CD14-positive monocyte (primary cell): ENCODE measurements around the gene BTBD10. TPM values are rescaled to one million over a fixed set of nuclear protein-coding genes. Genes with fewer than 3 reads are reported as not detected.

Experiments used
- DNase-seq, 3 donors: peaks; one replicate each; pipeline ENCODE4 v3.0.0-alpha.2; 2011 to 2022
- H2AFZ ChIP-seq: 2 replicates; pipeline ENCODE4 v1.6.0; 2012; ENCODE audit warnings: mild to moderate bottlenecking, low read depth, low read length, inconsistent platforms; ENCODE audit not compliant: insufficient read depth, poor library complexity, severe bottlenecking
- H3K27ac ChIP-seq, 2 donors: 1 replicate in 1 of 2; 2 replicates in 1 of 2; pipeline ENCODE4 v1.5.1; 2012 to 2013; ENCODE audit warnings: low read length in 2 of 2, control low read depth in 1 of 2, inconsistent platforms in 1 of 2, low read depth in 1 of 2, mild to moderate bottlenecking in 1 of 2
- H3K27me3 ChIP-seq, 2 donors: one replicate each; pipeline versions ENCODE4 v1.6.0 to v1.6.1; 2011 to 2013; ENCODE audit warnings: low read length in 2 of 2; ENCODE audit not compliant: control insufficient read depth in 2 of 2, insufficient read depth in 2 of 2
- H3K36me3 ChIP-seq, 2 donors: replicated peaks in 1 of 2; 1 replicate in 1 of 2; 2 replicates in 1 of 2; pipeline versions ENCODE4 v1.5.1 to v1.6.1; 2012 to 2013; ENCODE audit warnings: low read length in 2 of 2, control low read depth in 1 of 2, inconsistent platforms in 1 of 2, mild to moderate bottlenecking in 1 of 2; ENCODE audit not compliant: insufficient read depth in 2 of 2, control insufficient read depth in 1 of 2
- H3K4me1 ChIP-seq, 2 donors: 1 replicate in 1 of 2; 2 replicates in 1 of 2; pipeline versions ENCODE4 v1.5.1 to v1.6.1; 2012 to 2013; ENCODE audit warnings: low read length in 2 of 2, control low read depth in 1 of 2, inconsistent platforms in 1 of 2, mild to moderate bottlenecking in 1 of 2, moderate library complexity in 1 of 2; ENCODE audit not compliant: insufficient read depth in 2 of 2, control insufficient read depth in 1 of 2
- H3K4me2 ChIP-seq: replicated peaks from 2 replicates; pipeline ENCODE3; 2012; ENCODE audit warnings: low read length, moderate library complexity, mild to moderate bottlenecking; ENCODE audit not compliant: poor library complexity, severe bottlenecking; ENCODE audit errors: extremely low read depth
- H3K4me3 ChIP-seq, 3 experiments: fragments of 200-600 bp in 1 of 3; sonication (generic) in 1 of 3; replicated peaks in 1 of 3; 1 replicate in 2 of 3; 2 replicates in 1 of 3; pipeline ENCODE4 v1.5.1; 2011 to 2013; ENCODE audit warnings: low read length in 3 of 3, mild to moderate bottlenecking in 3 of 3, control low read depth in 2 of 3, low read depth in 2 of 3, inconsistent platforms in 1 of 3, moderate library complexity in 1 of 3
- H3K79me2 ChIP-seq: 2 replicates; pipeline ENCODE4 v1.6.0; 2012; ENCODE audit warnings: mild to moderate bottlenecking, control low read depth, inconsistent platforms, low read length, moderate library complexity; ENCODE audit not compliant: insufficient read depth
- H3K9ac ChIP-seq: 2 replicates; pipeline ENCODE4 v1.6.0; 2017; ENCODE audit warnings: low read length, mild to moderate bottlenecking; ENCODE audit not compliant: insufficient read depth, poor library complexity, severe bottlenecking
- H3K9me3 ChIP-seq, 2 donors: replicated peaks in 1 of 2; 1 replicate in 1 of 2; 2 replicates in 1 of 2; pipeline versions ENCODE4 v1.5.1 to v1.6.1; 2012 to 2013; ENCODE audit warnings: low read length in 2 of 2, control low read depth in 1 of 2; ENCODE audit not compliant: control insufficient read depth in 1 of 2, insufficient read depth in 1 of 2
- H4K20me1 ChIP-seq: 2 replicates; pipeline ENCODE4 v1.6.0; 2012; ENCODE audit warnings: mild to moderate bottlenecking, low read length, control low read depth, moderate library complexity; ENCODE audit not compliant: insufficient read depth
- H3K27ac Mint-ChIP-seq, 7 donors: one replicate each; pipeline ENCODE4 v1.8.0; 2020; ENCODE audit warnings: mild to moderate bottlenecking in 7 of 7, mixed read lengths in 7 of 7, moderate library complexity in 6 of 7, inconsistent platforms in 2 of 7
- H3K27me3 Mint-ChIP-seq, 3 donors: one replicate each; pipeline ENCODE4 v1.8.0; 2021 to 2022; ENCODE audit warnings: low read depth in 3 of 3, mild to moderate bottlenecking in 3 of 3, mixed read lengths in 3 of 3, moderate library complexity in 3 of 3, inconsistent platforms in 1 of 3
- H3K36me3 Mint-ChIP-seq, 2 donors: one replicate each; pipeline ENCODE4 v1.8.0; 2020; ENCODE audit warnings: mixed read lengths in 2 of 2, inconsistent platforms in 1 of 2, mild to moderate bottlenecking in 1 of 2
- H3K4me1 Mint-ChIP-seq: one replicate; pipeline ENCODE4 v1.8.0; 2020; ENCODE audit warnings: mild to moderate bottlenecking, mixed read lengths
- H3K4me3 Mint-ChIP-seq, 2 donors: one replicate each; pipeline ENCODE4 v1.8.0; 2020; ENCODE audit warnings: mild to moderate bottlenecking in 2 of 2, mixed read lengths in 2 of 2, moderate library complexity in 1 of 2
- H3K9me3 Mint-ChIP-seq, 7 donors: one replicate each; pipeline ENCODE4 v1.8.0; 2020 to 2022; ENCODE audit warnings: mixed read lengths in 7 of 7, mild to moderate bottlenecking in 6 of 7, moderate library complexity in 6 of 7, inconsistent platforms in 2 of 7
- WGBS: methylation state at CpG from one replicate; pipeline ENCODE4 v1.1.5; 2013; ENCODE audit warnings: missing lambda C conversion rate; ENCODE audit not compliant: insufficient coverage; 5-methylcytosine and 5-hydroxymethylcytosine counted together
- intact Hi-C, 2 donors: fragments of 100-400 bp; cut with micrococcal nuclease; formaldehyde crosslinking; loops; one replicate each; pipeline versions ENCODE4 v1.15.0 to v1.15.1; 2023
- polyA plus RNA-seq, 3 donors: library from polyadenylated mRNA; depleted of rRNA in 1 of 3; unstranded in 2 of 3; stranded (reverse) in 1 of 3; fragments of 300-500 nt in 2 of 3; fragments of >200 nt in 1 of 3; fragmentation: Illumina TruSeq in 2 of 3; gene quantifications; 1 replicate in 2 of 3; 2 replicates in 1 of 3; pipeline ENCODE4 v1.2.3, GENCODE V29; 2012 to 2021
- TF ChIP-seq, protein P1 (sequence below): fragments of 200-600 bp; IDR thresholded peaks from one replicate; pipeline ENCODE4 v1.8.0; 2022; ENCODE audit warnings: antibody characterized with exemption, mild to moderate bottlenecking

BTBD10 gene
- polyA plus RNA-seq, 3 donors = 9.6 to 19.8 (median 13.8) TPM

DNA sequence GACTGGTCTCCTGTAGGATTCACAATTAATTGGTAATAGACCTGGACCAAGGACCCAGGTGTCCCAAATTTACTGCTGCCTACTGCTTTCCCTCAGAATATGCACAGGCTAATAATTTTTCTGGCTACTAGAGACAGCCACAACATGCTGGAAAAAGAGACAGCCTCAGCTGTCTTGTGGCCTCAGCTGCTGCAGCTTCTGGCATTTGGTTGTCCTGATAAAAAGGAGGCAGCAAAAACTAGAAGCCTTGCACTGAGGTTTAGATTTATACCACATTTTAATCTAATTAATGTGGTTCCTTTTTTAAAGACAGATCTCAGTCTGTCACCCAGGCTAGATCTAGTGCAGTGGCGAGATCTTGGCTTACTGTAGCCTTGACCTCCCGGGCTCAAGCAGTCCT lies 89.8 kb downstream of the BTBD10 start:
- intact Hi-C loops = no loop called here
- no peak overlapping the region for H3K27ac Mint-ChIP-seq
- WGBS = no CpG with 5 or more reads among the region's 2 CpGs

GRCh38 chr11:13368041-13368446 lies 95.0 kb downstream of the BTBD10 start:
- Mint-ChIP-seq H3K4me1 (no peaks in the 10 kb centered on the region), H3K36me3 (peaks cover 51 to 59% of the 10 kb centered on the region in 2 donors), H3K9me3 (no peaks in the 10 kb centered on the region), H3K27ac (peak overlapping the region in 1 of 7 donors; percentile 30), H3K27me3 (no peaks in the 10 kb centered on the region), H3K4me3 (no peak overlapping the region)
- TF ChIP-seq, protein P1, sequence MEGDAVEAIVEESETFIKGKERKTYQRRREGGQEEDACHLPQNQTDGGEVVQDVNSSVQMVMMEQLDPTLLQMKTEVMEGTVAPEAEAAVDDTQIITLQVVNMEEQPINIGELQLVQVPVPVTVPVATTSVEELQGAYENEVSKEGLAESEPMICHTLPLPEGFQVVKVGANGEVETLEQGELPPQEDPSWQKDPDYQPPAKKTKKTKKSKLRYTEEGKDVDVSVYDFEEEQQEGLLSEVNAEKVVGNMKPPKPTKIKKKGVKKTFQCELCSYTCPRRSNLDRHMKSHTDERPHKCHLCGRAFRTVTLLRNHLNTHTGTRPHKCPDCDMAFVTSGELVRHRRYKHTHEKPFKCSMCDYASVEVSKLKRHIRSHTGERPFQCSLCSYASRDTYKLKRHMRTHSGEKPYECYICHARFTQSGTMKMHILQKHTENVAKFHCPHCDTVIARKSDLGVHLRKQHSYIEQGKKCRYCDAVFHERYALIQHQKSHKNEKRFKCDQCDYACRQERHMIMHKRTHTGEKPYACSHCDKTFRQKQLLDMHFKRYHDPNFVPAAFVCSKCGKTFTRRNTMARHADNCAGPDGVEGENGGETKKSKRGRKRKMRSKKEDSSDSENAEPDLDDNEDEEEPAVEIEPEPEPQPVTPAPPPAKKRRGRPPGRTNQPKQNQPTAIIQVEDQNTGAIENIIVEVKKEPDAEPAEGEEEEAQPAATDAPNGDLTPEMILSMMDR = no peak
- Histone ChIP-seq H3K4me2 (no peak overlapping the region), H3K9me3 (no peaks in the 10 kb centered on the region), H4K20me1 (peaks cover 6% of the 10 kb centered on the region), H3K79me2 (no peaks in the 10 kb centered on the region), H3K4me3 (no peak overlapping the region), H2AFZ (no peak overlapping the region), H3K9ac (no peak overlapping the region), H3K27ac (no peak overlapping the region), H3K4me1 (no peaks in the 10 kb centered on the region), H3K36me3 (peaks cover 97 to 100% of the 10 kb centered on the region in 2 donors), H3K27me3 (no peaks in the 10 kb centered on the region)
- intact Hi-C loops = no loop called here
- DNase-seq = no peak
- 94% methylated on average over 5 of the region's 5 CpGs for WGBS

More for the DNA sequence above, 89.8 kb downstream of the BTBD10 start:
- H3K4me3 ChIP-seq = no peak overlapping the region
- no peaks in the 10 kb centered on the region for H3K4me1 ChIP-seq
- H3K4me2 ChIP-seq = no peak overlapping the region
- no peak overlapping the region for H3K27ac ChIP-seq
- H3K9me3 Mint-ChIP-seq = no peaks in the 10 kb centered on the region
- DNase-seq = no peak
- peaks cover 97 to 100% of the 10 kb centered on the region in 2 donors for H3K36me3 ChIP-seq
- H3K4me3 Mint-ChIP-seq = no peak overlapping the region
- H3K9me3 ChIP-seq = no peaks in the 10 kb centered on the region
- TF ChIP-seq, protein P1 = no peak
- H4K20me1 ChIP-seq = no peaks in the 10 kb centered on the region
- H3K79me2 ChIP-seq = no peaks in the 10 kb centered on the region
- H2AFZ ChIP-seq = no peak overlapping the region
- H3K4me1 Mint-ChIP-seq = no peaks in the 10 kb centered on the region
- H3K27me3 ChIP-seq = no peaks in the 10 kb centered on the region
- no peaks in the 10 kb centered on the region for H3K27me3 Mint-ChIP-seq
- H3K36me3 Mint-ChIP-seq = peaks cover 54 to 55% of the 10 kb centered on the region in 2 donors
- H3K9ac ChIP-seq = no peak overlapping the region
